Panc1 (cell line): ENCODE measurements around the gene PDK2.

Experiments used
- CTCF ChIP-seq: fragments of 450-650 bp; IDR thresholded peaks from 2 replicates; pipeline ENCODE4 v1.5.1; 2017; ENCODE audit warnings: mild to moderate bottlenecking
- POLR2AphosphoS5 ChIP-seq: IDR thresholded peaks from 2 replicates; pipeline ENCODE4 v1.6.1; 2012; ENCODE audit warnings: mild to moderate bottlenecking, low read depth, low read length, moderate library complexity
- REST ChIP-seq, 2 experiments: IDR thresholded peaks; 2 replicates each; pipeline ENCODE4 v1.6.1; 2011 to 2012; ENCODE audit warnings: low read depth in 2 of 2, control low read depth in 1 of 2, low read length in 1 of 2, mild to moderate bottlenecking in 1 of 2, moderate library complexity in 1 of 2; ENCODE audit not compliant: insufficient read depth in 1 of 2
- SIN3A ChIP-seq: IDR thresholded peaks from 2 replicates; pipeline ENCODE4 v1.6.1; 2012; ENCODE audit warnings: low read depth, mild to moderate bottlenecking, low read length, moderate library complexity, borderline replicate concordance; ENCODE audit not compliant: insufficient read depth

GRCh38 chr17:50152736-50153135 is 57.6 kb downstream of the PDK2 start:
- TF ChIP-seq CTCF = no peak
- no peak for TF ChIP-seq POLR2AphosphoS5
- no peak for TF ChIP-seq SIN3A
- no peak for TF ChIP-seq REST (IDR thresholded peaks at IDR 0.05; ENCODE audit: insufficient read depth in 1 of 2, low read depth in 2 of 2, low read length in 1 of 2)
